CD4-positive, alpha-beta T cell (primary cell): ENCODE data around the gene SLC19A3. TPM values are rescaled to one million over a fixed set of nuclear protein-coding genes. Genes with fewer than 3 reads are reported as not detected.

Source experiments
- ATAC-seq: fragments of 200-7000 bp; cut with Tn5 transposase; one replicate; pipeline ENCODE4 v1.10.0; 2022; ENCODE audit warnings: mild to moderate bottlenecking; ENCODE audit not compliant: poor library complexity
- CTCF ChIA-PET: fragments of 350-600 bp; sonication (Branson Sonifier 250); formaldehyde crosslinking; loops from one replicate; lab custom pipeline; 2021; ENCODE audit warnings: antibody characterized with exemption, inconsistent platforms; lab: Charles Lee
- POLR2A ChIA-PET: fragments of 350-600 bp; sonication (Branson Sonifier 250); formaldehyde crosslinking; loops from one replicate; lab custom pipeline; 2021; ENCODE audit warnings: antibody characterized with exemption, inconsistent platforms; lab: Charles Lee
- DNase-seq, 14 experiments: peaks; one replicate each; pipeline ENCODE4 v3.0.0-alpha.2; 2013 to 2020; ENCODE audit warnings: mixed read lengths in 2 of 14
- H3K27ac ChIP-seq, 2 donors: one replicate each; pipeline versions ENCODE4 v1.5.1 to v1.7.0; 2013; ENCODE audit warnings: low read length in 2 of 2, low read depth in 1 of 2, mild to moderate bottlenecking in 1 of 2
- H3K27me3 ChIP-seq, 2 experiments: 1 replicate in 1 of 2; 2 replicates in 1 of 2; pipeline versions ENCODE4 v1.6.1 to v1.7.0; 2013; ENCODE audit warnings: low read length in 2 of 2, control low read depth in 1 of 2, mild to moderate bottlenecking in 1 of 2, moderate library complexity in 1 of 2; ENCODE audit not compliant: insufficient read depth in 2 of 2, control insufficient read depth in 1 of 2
- H3K36me3 ChIP-seq: one replicate; pipeline ENCODE4 v1.6.1; 2013; ENCODE audit warnings: low read length, control low read depth; ENCODE audit not compliant: insufficient read depth
- H3K4me1 ChIP-seq: one replicate; pipeline ENCODE4 v1.6.1; 2013; ENCODE audit warnings: low read length, control low read depth; ENCODE audit not compliant: insufficient read depth
- H3K4me3 ChIP-seq: one replicate; pipeline ENCODE4 v1.5.1; 2013; ENCODE audit warnings: mild to moderate bottlenecking, low read length, moderate library complexity
- H3K9me3 ChIP-seq, 2 experiments: 1 replicate in 1 of 2; 2 replicates in 1 of 2; pipeline versions ENCODE4 v1.6.1 to v1.7.0; 2013; ENCODE audit warnings: low read length in 2 of 2, mild to moderate bottlenecking in 2 of 2, control low read depth in 1 of 2, moderate library complexity in 1 of 2; ENCODE audit not compliant: control insufficient read depth in 1 of 2, insufficient read depth in 1 of 2
- H3K27ac Mint-ChIP-seq: one replicate; pipeline ENCODE4 v1.8.0; 2020; ENCODE audit warnings: mixed read lengths
- H3K27me3 Mint-ChIP-seq: one replicate; pipeline ENCODE4 v1.8.0; 2021; ENCODE audit warnings: mixed read lengths
- H3K36me3 Mint-ChIP-seq: one replicate; pipeline ENCODE4 v1.8.0; 2021; ENCODE audit warnings: low read depth, mixed read lengths
- H3K4me1 Mint-ChIP-seq: one replicate; pipeline ENCODE4 v1.8.0; 2021; ENCODE audit warnings: low read depth, mixed read lengths
- H3K4me3 Mint-ChIP-seq: one replicate; pipeline ENCODE4 v1.8.0; 2020; ENCODE audit warnings: mild to moderate bottlenecking, mixed read lengths
- H3K9me3 Mint-ChIP-seq: one replicate; pipeline ENCODE4 v1.8.0; 2020; ENCODE audit warnings: mixed read lengths
- intact Hi-C, 2 experiments: fragments of 100-400 bp; cut with DNase I in 1 of 2; cut with micrococcal nuclease in 1 of 2; formaldehyde crosslinking; loops; one replicate each; pipeline versions ENCODE4 v1.15.1 to v1.9.0; 2023 to 2025; cut with DNase I, micrococcal nuclease
- total RNA-seq, 174 experiments: library from RNA in 2 of 174; stranded (reverse) in 2 of 174; gene quantifications; one replicate each; pipeline ENCODE4 v1.2.3 and lab custom pipeline; 2021 to 2026
- TF ChIP-seq, protein P1 (sequence below): fragments of 200-600 bp; IDR thresholded peaks from one replicate; pipeline ENCODE4 v1.8.0; 2022; ENCODE audit warnings: antibody characterized with exemption, mild to moderate bottlenecking

Gene SLC19A3
- total RNA-seq, 2 experiments from 2014 or later, result not detected

DNA sequence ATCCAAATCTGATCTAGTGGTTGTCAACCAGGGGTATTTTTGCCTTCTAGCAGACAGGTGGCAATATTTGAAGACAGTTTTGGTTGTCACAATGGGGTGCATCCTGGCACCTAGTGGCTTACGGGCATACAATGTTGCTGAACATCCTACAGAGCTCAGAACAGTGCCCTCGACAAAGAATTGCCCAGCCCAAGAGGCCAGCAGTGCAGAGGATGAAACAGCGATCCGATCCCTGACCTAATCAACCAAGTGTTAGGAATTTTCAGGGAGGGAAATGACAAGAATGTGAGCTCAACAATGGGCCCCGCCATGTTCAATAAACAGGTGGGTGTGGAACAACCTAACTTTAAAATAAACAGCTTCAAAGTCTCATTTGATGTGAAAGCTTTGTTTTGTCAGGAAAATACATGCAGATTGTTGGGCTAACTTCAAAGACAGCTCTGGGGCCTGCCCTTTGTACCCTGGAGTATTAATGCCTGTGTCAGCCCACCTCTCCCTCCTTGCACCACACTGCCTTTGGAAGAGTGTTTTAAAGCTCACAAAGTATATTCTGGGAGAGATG, 73.8 kb downstream of the SLC19A3 start:
- ChIA-PET CTCF (interaction anchor here (2.0 kb wide), 1 partner anchor 14 kb away, joined by 6 read pairs; no protein-coding TSS in a partner anchor), POLR2A (no interaction called here)

DNA sequence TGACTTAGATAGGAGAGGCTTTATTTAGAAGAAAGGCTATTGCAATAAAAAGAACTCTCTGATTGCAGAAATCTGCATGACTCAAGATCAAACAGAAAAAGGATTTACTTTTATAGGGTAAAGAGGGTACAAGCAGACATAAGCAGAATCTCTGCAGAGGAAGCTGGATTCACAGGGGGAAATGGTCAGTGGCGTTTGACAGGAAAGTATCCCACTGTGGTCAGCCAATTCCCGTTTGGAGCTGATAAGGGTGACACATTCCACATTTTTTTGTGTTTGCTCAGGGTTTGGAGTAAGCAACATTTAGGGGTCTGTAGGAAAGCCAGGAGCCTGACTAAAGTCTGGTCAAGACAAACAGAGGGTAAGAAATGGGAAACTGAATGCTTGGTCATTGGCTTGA, 75.2 kb downstream of the SLC19A3 start:
- Mint-ChIP-seq H3K4me1 (no peaks in the 10 kb centered on the region), H3K27me3 (peaks cover 7% of the 10 kb centered on the region), H3K36me3 (no peaks in the 10 kb centered on the region), H3K27ac (no peak overlapping the region), H3K4me3 (no peak overlapping the region), H3K9me3 (no peaks in the 10 kb centered on the region)
- CTCF ChIA-PET, result no interaction called here
- POLR2A ChIA-PET, result no interaction called here
- no peaks in the 10 kb centered on the region for H3K4me1 ChIP-seq
- H3K36me3 ChIP-seq, result no peaks in the 10 kb centered on the region
- DNase-seq, result no peak
- TF ChIP-seq, protein P1, sequence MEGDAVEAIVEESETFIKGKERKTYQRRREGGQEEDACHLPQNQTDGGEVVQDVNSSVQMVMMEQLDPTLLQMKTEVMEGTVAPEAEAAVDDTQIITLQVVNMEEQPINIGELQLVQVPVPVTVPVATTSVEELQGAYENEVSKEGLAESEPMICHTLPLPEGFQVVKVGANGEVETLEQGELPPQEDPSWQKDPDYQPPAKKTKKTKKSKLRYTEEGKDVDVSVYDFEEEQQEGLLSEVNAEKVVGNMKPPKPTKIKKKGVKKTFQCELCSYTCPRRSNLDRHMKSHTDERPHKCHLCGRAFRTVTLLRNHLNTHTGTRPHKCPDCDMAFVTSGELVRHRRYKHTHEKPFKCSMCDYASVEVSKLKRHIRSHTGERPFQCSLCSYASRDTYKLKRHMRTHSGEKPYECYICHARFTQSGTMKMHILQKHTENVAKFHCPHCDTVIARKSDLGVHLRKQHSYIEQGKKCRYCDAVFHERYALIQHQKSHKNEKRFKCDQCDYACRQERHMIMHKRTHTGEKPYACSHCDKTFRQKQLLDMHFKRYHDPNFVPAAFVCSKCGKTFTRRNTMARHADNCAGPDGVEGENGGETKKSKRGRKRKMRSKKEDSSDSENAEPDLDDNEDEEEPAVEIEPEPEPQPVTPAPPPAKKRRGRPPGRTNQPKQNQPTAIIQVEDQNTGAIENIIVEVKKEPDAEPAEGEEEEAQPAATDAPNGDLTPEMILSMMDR, result no peak
- H3K9me3 ChIP-seq, result no peaks in the 10 kb centered on the region
- H3K4me3 ChIP-seq, result no peak overlapping the region
- H3K27ac ChIP-seq, result no peak overlapping the region
- ATAC-seq, result no peak
- no peaks in the 10 kb centered on the region for H3K27me3 ChIP-seq
- intact Hi-C loops, result no loop called here

More for the DNA sequence above, 73.8 kb downstream of the SLC19A3 start:
- intact Hi-C loops, result no loop called here
- no peak overlapping the region for H3K4me3 ChIP-seq
- no peaks in the 10 kb centered on the region for H3K36me3 ChIP-seq
- Mint-ChIP-seq H3K27ac (no peak overlapping the region), H3K4me3 (no peak overlapping the region), H3K9me3 (no peaks in the 10 kb centered on the region), H3K27me3 (peaks cover 17% of the 10 kb centered on the region), H3K36me3 (no peaks in the 10 kb centered on the region), H3K4me1 (no peaks in the 10 kb centered on the region)
- no peaks in the 10 kb centered on the region for H3K27me3 ChIP-seq
- DNase-seq (no peak), ATAC-seq (no peak)
- TF ChIP-seq, protein P1, result no peak
- no peaks in the 10 kb centered on the region for H3K9me3 ChIP-seq
- H3K4me1 ChIP-seq, result no peaks in the 10 kb centered on the region
- no peak overlapping the region for H3K27ac ChIP-seq

DNA sequence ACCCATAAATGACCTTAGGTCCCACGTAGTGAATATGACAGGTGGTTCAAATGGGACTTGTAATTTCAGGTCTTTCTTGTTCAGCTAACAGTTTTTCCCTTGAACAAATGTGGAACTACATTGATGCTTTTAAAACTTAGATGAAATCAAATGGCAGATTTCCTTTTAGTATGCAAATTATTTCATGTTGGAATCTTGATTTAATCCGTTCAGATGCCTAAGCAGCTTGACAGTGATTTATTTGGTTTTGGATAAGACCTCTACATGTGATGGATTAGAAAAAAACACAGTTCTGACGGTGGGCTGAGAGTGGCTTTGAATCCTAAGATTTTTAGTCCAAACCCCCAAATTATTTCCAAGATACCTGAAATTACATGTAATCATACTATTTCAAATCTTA, 83.6 kb downstream of the SLC19A3 start:
- Mint-ChIP-seq H3K27me3 (peaks cover 25% of the 10 kb centered on the region), H3K4me1 (no peaks in the 10 kb centered on the region), H3K4me3 (no peak overlapping the region), H3K36me3 (no peaks in the 10 kb centered on the region), H3K9me3 (no peaks in the 10 kb centered on the region), H3K27ac (no peak overlapping the region)
- Histone ChIP-seq H3K27ac (no peak overlapping the region), H3K4me1 (no peaks in the 10 kb centered on the region), H3K4me3 (no peak overlapping the region), H3K27me3 (no peaks in the 10 kb centered on the region), H3K9me3 (no peaks in the 10 kb centered on the region), H3K36me3 (no peaks in the 10 kb centered on the region)
- POLR2A ChIA-PET, result no interaction called here
- TF ChIP-seq, protein P1, result no peak
- CTCF ChIA-PET, result interaction anchor here (0.6 kb wide), 1 partner anchor 1046 kb away, joined by 3 read pairs; no protein-coding TSS in a partner anchor
- intact Hi-C loops, result no loop called here
- no peak for ATAC-seq
- no peak for DNase-seq

Other genes starting within 250 kb of the SLC19A3 start
- gene AGFG1, start 245.9 kb downstream of the SLC19A3 start, total RNA-seq, result 10 to 100 TPM; 49.9 to 55.9 TPM
- gene SCYGR2, start 119.1 kb downstream of the SLC19A3 start, total RNA-seq, result not detected
- gene SCYGR3, start 103.2 kb downstream of the SLC19A3 start, total RNA-seq, result not detected
- gene SCYGR4, start 100.5 kb downstream of the SLC19A3 start, total RNA-seq, result not detected
- not detected for gene SCYGR5, start 51.2 kb downstream of the SLC19A3 start, total RNA-seq
- gene SCYGR6, start 6.7 kb upstream of the SLC19A3 start, total RNA-seq, result not detected
- not detected for gene SCYGR7, start 10.3 kb upstream of the SLC19A3 start, total RNA-seq
- gene SCYGR8, start 27.9 kb upstream of the SLC19A3 start, total RNA-seq, result not detected
- 1 to 10 TPM; 1.5 to 2.2 TPM for gene CCL20, start 95.8 kb upstream of the SLC19A3 start, total RNA-seq
- not detected for gene DAW1, start 153.6 kb upstream of the SLC19A3 start, total RNA-seq